ENCODE measurements around the gene CTRB1. TPM values are rescaled to one million over a fixed set of nuclear protein-coding genes. Genes with fewer than 3 reads are reported as not detected.

CTRB1 gene
- total and polyA plus RNA-seq, 7 experiments from 2014 or later, result not detected

GRCh38 chr16:75195811-75196790, 22.7 kb upstream of the CTRB1 start:
- ChIA-PET POLR2A (no interaction called here), CTCF (interaction anchor here (0.7 to 1.1 kb wide), 4 partner anchors 189 to 209 kb away, joined by 3 to 4 read pairs (median 3); no protein-coding TSS in a partner anchor)
- peaks cover 12 to 31% (median 14%) of the 10 kb centered on the region in 5 donors for H3K27me3 Mint-ChIP-seq
- H3K4me1 ChIP-seq (ENCODE audit: control insufficient read depth in 2 of 2, insufficient read depth in 2 of 2, low read length in 2 of 2), result peaks cover 0 to 5% of the 10 kb centered on the region in 2 donors
- H3K9me3 ChIP-seq (ENCODE audit: control insufficient read depth in 2 of 3, low read length in 3 of 3), result no peaks in the 10 kb centered on the region
- ATAC-seq (no peak), DNase-seq (peak in 1 of 9 donors; percentile 16)
- H3K4me3 Mint-ChIP-seq, result no peak overlapping the region
- H3K27me3 ChIP-seq (ENCODE audit: control insufficient read depth in 2 of 2, insufficient read depth in 2 of 2, low read length in 2 of 2), result peaks cover 0 to 3% of the 10 kb centered on the region in 2 donors
- H3K4me3 ChIP-seq (ENCODE audit: low read length), result no peak overlapping the region
- no peaks in the 10 kb centered on the region for H3K36me3 ChIP-seq (ENCODE audit: control insufficient read depth in 2 of 3, insufficient read depth in 3 of 3, low read length in 3 of 3)
- H3K4me1 Mint-ChIP-seq, result peaks cover 4 to 19% (median 11%) of the 10 kb centered on the region in 7 donors
- H3K36me3 Mint-ChIP-seq, result no peaks in the 10 kb centered on the region
- intact Hi-C loops (cut with micrococcal nuclease), result loop anchor here (5.0 kb wide), 2 partner anchors 36 to 371 kb away; partner anchors contain the start of gene GABARAPL2 (in 1 of the 2)
- peak overlapping the region in 1 of 9 donors; percentile 13 for H3K27ac Mint-ChIP-seq
- no peaks in the 10 kb centered on the region for H3K9me3 Mint-ChIP-seq
- H3K27ac ChIP-seq (ENCODE audit: low read depth, low read length), result no peak overlapping the region

- Mint-ChIP-seq H3K27ac (no peak overlapping the region), H3K9me3 (no peaks in the 10 kb centered on the region), H3K4me1 (peaks cover 10 to 26% (median 19%) of the 10 kb centered on the region in 7 donors), H3K4me3 (no peak overlapping the region), H3K36me3 (no peaks in the 10 kb centered on the region), H3K27me3 (peaks cover 12 to 27% (median 14%) of the 10 kb centered on the region in 5 donors)
- Histone ChIP-seq H3K27ac (ENCODE audit: low read depth, low read length) (no peak overlapping the region), H3K27me3 (ENCODE audit: control insufficient read depth in 2 of 2, insufficient read depth in 2 of 2, low read length in 2 of 2) (peaks cover 0 to 3% of the 10 kb centered on the region in 2 donors), H3K9me3 (ENCODE audit: control insufficient read depth in 2 of 3, low read length in 3 of 3) (no peaks in the 10 kb centered on the region), H3K36me3 (ENCODE audit: control insufficient read depth in 2 of 3, insufficient read depth in 3 of 3, low read length in 3 of 3) (no peaks in the 10 kb centered on the region), H3K4me3 (ENCODE audit: low read length) (no peak overlapping the region), H3K4me1 (ENCODE audit: control insufficient read depth in 2 of 2, insufficient read depth in 2 of 2, low read length in 2 of 2) (peaks cover 0 to 12% of the 10 kb centered on the region in 2 donors)
- ChIA-PET CTCF (interaction anchor here (0.7 to 1.9 kb wide), 6 partner anchors 37 to 206 kb away, joined by 3 to 4 read pairs (median 3); no protein-coding TSS in a partner anchor), POLR2A (no interaction called here)
- no peak for DNase-seq
- ATAC-seq, result no peak
- intact Hi-C loops (cut with micrococcal nuclease), result loop anchor here (5.0 kb wide), 2 partner anchors 35 to 370 kb away; partner anchors contain the start of gene GABARAPL2 (in 1 of the 2)
Observed at GRCh38 chr16:75196836-75197235, 22.0 kb upstream of the CTRB1 start.

GRCh38 chr16:75197522-75198134, 21.2 kb upstream of the CTRB1 start:
- Histone ChIP-seq H3K4me3 (ENCODE audit: low read length) (no peak overlapping the region), H3K4me1 (ENCODE audit: control insufficient read depth in 2 of 2, insufficient read depth in 2 of 2, low read length in 2 of 2) (peaks cover 0 to 14% of the 10 kb centered on the region in 2 donors), H3K27ac (ENCODE audit: low read depth, low read length) (no peak overlapping the region), H3K9me3 (ENCODE audit: control insufficient read depth in 2 of 3, low read length in 3 of 3) (no peaks in the 10 kb centered on the region), H3K36me3 (ENCODE audit: control insufficient read depth in 2 of 3, insufficient read depth in 3 of 3, low read length in 3 of 3) (no peaks in the 10 kb centered on the region), H3K27me3 (ENCODE audit: control insufficient read depth in 2 of 2, insufficient read depth in 2 of 2, low read length in 2 of 2) (peaks cover 0 to 3% of the 10 kb centered on the region in 2 donors)
- Mint-ChIP-seq H3K9me3 (no peaks in the 10 kb centered on the region), H3K36me3 (no peaks in the 10 kb centered on the region), H3K27me3 (peaks cover 12 to 27% (median 14%) of the 10 kb centered on the region in 5 donors), H3K4me1 (peaks cover 10 to 29% (median 22%) of the 10 kb centered on the region in 7 donors), H3K4me3 (no peak overlapping the region), H3K27ac (no peak overlapping the region)
- intact Hi-C loops (cut with micrococcal nuclease), result loop anchor here (5.0 kb wide), 2 partner anchors 35 to 370 kb away; partner anchors contain the start of gene GABARAPL2 (in 1 of the 2)
- ATAC-seq (no peak), DNase-seq (no peak)
- ChIA-PET CTCF (interaction anchor here (0.7 to 1.9 kb wide), 5 partner anchors 36 to 206 kb away, joined by 3 to 4 read pairs (median 3); no protein-coding TSS in a partner anchor), POLR2A (no interaction called here)

DNA sequence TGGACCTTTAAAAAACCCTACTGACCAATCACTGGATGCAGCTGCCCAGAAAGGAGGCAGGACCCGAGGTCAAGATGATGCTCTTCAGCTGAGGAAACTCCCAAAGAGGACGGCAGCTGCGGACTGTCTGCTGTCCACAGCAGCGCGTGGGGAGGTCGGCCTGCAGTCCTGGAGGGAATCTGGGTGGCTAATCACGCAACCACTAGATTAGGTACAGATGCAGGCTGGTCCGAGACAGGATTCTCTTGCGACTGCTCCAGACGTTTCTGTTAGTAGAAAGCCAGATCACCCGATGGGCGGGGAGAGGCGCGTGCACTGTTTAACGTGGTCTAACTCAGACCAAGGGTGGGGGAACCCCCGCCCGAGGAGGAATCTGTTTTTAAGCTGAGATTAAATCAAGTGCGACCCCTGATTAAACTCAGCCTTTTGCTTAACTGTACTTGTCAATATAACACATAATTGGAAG, 20.6 kb upstream of the CTRB1 start:
- Mint-ChIP-seq H3K4me3 (no peak overlapping the region), H3K27me3 (peaks cover 12 to 24% (median 14%) of the 10 kb centered on the region in 5 donors), H3K36me3 (no peaks in the 10 kb centered on the region), H3K27ac (no peak overlapping the region), H3K9me3 (no peaks in the 10 kb centered on the region), H3K4me1 (peaks cover 10 to 29% (median 22%) of the 10 kb centered on the region in 7 donors)
- H3K27me3 ChIP-seq (ENCODE audit: control insufficient read depth in 2 of 2, insufficient read depth in 2 of 2, low read length in 2 of 2), result peaks cover 0 to 3% of the 10 kb centered on the region in 2 donors
- H3K9me3 ChIP-seq (ENCODE audit: control insufficient read depth in 2 of 3, low read length in 3 of 3), result no peaks in the 10 kb centered on the region
- H3K27ac ChIP-seq (ENCODE audit: low read depth, low read length), result no peak overlapping the region
- no peak overlapping the region for H3K4me3 ChIP-seq (ENCODE audit: low read length)
- no peak for DNase-seq
- H3K4me1 ChIP-seq (ENCODE audit: control insufficient read depth in 2 of 2, insufficient read depth in 2 of 2, low read length in 2 of 2), result peaks cover 0 to 14% of the 10 kb centered on the region in 2 donors
- CTCF ChIA-PET, result interaction anchor here (0.9 to 2.8 kb wide), 7 partner anchors 35 to 273 kb away, joined by 3 to 18 read pairs (median 4); no protein-coding TSS in a partner anchor
- POLR2A ChIA-PET, result interaction anchor here (1.1 kb wide), 1 partner anchor 36 kb away, joined by 3 read pairs; no protein-coding TSS in a partner anchor
- intact Hi-C loops (cut with micrococcal nuclease), result loop anchor here (5.0 kb wide), 2 partner anchors 34 to 369 kb away; partner anchors contain the start of gene GABARAPL2 (in 1 of the 2)
- ATAC-seq, result no peak
- no peaks in the 10 kb centered on the region for H3K36me3 ChIP-seq (ENCODE audit: control insufficient read depth in 2 of 3, insufficient read depth in 3 of 3, low read length in 3 of 3)

- Histone ChIP-seq H3K27ac (ENCODE audit: low read depth, low read length) (no peak overlapping the region), H3K4me1 (ENCODE audit: control insufficient read depth in 2 of 2, insufficient read depth in 2 of 2, low read length in 2 of 2) (peaks cover 0 to 14% of the 10 kb centered on the region in 2 donors), H3K36me3 (ENCODE audit: control insufficient read depth in 2 of 3, insufficient read depth in 3 of 3, low read length in 3 of 3) (no peaks in the 10 kb centered on the region), H3K9me3 (ENCODE audit: control insufficient read depth in 2 of 3, low read length in 3 of 3) (no peaks in the 10 kb centered on the region), H3K27me3 (ENCODE audit: control insufficient read depth in 2 of 2, insufficient read depth in 2 of 2, low read length in 2 of 2) (no peaks in the 10 kb centered on the region), H3K4me3 (ENCODE audit: low read length) (no peak overlapping the region)
- H3K4me3 Mint-ChIP-seq, result no peak overlapping the region
- peak overlapping the region in 7 of 9 donors; percentile 9 to 93 (median 54) for H3K27ac Mint-ChIP-seq
- no peaks in the 10 kb centered on the region for H3K36me3 Mint-ChIP-seq
- no peak for DNase-seq
- peaks cover 10 to 29% (median 22%) of the 10 kb centered on the region in 7 donors for H3K4me1 Mint-ChIP-seq
- H3K27me3 Mint-ChIP-seq, result peaks cover 12 to 18% (median 14%) of the 10 kb centered on the region in 5 donors
- no peaks in the 10 kb centered on the region for H3K9me3 Mint-ChIP-seq
- intact Hi-C loops (cut with micrococcal nuclease), result loop anchor here (2.0 kb wide), 1 partner anchor 19 kb away; no protein-coding TSS in a partner anchor
- ChIA-PET POLR2A (interaction anchor here (1.0 kb wide), 1 partner anchor 18 kb away, joined by 7 read pairs; no protein-coding TSS in a partner anchor), CTCF (interaction anchor here (0.6 to 1.5 kb wide), 2 partner anchors 17 to 31 kb away, joined by 4 to 10 read pairs; no protein-coding TSS in a partner anchor)
- ATAC-seq, result no peak
Observed at GRCh38 chr16:75202069-75202590, 16.7 kb upstream of the CTRB1 start.

- ChIA-PET POLR2A (no interaction called here), CTCF (no interaction called here)
- no peak overlapping the region for H3K27ac ChIP-seq (ENCODE audit: low read depth, low read length)
- no peaks in the 10 kb centered on the region for H3K27me3 ChIP-seq (ENCODE audit: control insufficient read depth in 2 of 2, insufficient read depth in 2 of 2, low read length in 2 of 2)
- no peak overlapping the region for H3K4me3 ChIP-seq (ENCODE audit: low read length)
- H3K27ac Mint-ChIP-seq, result peak overlapping the region in 1 of 9 donors; percentile 3
- no peaks in the 10 kb centered on the region for H3K36me3 Mint-ChIP-seq
- intact Hi-C loops (cut with micrococcal nuclease), result loop anchor here (2.0 kb wide), 1 partner anchor 18 kb away; no protein-coding TSS in a partner anchor
- ATAC-seq (no peak), DNase-seq (no peak)
- no peaks in the 10 kb centered on the region for H3K9me3 Mint-ChIP-seq
- no peaks in the 10 kb centered on the region for H3K9me3 ChIP-seq (ENCODE audit: control insufficient read depth in 2 of 3, low read length in 3 of 3)
- no peaks in the 10 kb centered on the region for H3K36me3 ChIP-seq (ENCODE audit: control insufficient read depth in 2 of 3, insufficient read depth in 3 of 3, low read length in 3 of 3)
- H3K27me3 Mint-ChIP-seq, result peaks cover 4 to 13% (median 6%) of the 10 kb centered on the region in 5 donors
- no peak overlapping the region for H3K4me3 Mint-ChIP-seq
- peaks cover 0 to 14% of the 10 kb centered on the region in 2 donors for H3K4me1 ChIP-seq (ENCODE audit: control insufficient read depth in 2 of 2, insufficient read depth in 2 of 2, low read length in 2 of 2)
- H3K4me1 Mint-ChIP-seq, result peaks cover 7 to 29% (median 22%) of the 10 kb centered on the region in 7 donors
Observed at GRCh38 chr16:75203096-75203495, 15.7 kb upstream of the CTRB1 start.
